Small intestine (tissue), 7 donors: Measurements from ENCODE around the gene DCLK1. TPM values are rescaled to one million over a fixed set of nuclear protein-coding genes. Genes with fewer than 3 reads are reported as not detected.

Source experiments
- DNase-seq, 2 donors: peaks; one replicate each; pipeline versions ENCODE4 v3.0.0 to v3.0.0-alpha.2; 2013
- FAIRE-seq: peaks from 2 replicates; lab custom pipeline; 2012; peaks lifted over from hg19 to GRCh38; lab: Jason Lieb, UNC
- H3K27ac ChIP-seq, 3 donors: one replicate each; pipeline ENCODE4 v1.5.1; 2013; ENCODE audit warnings: low read length in 2 of 3, mild to moderate bottlenecking in 2 of 3, control low read depth in 1 of 3, inconsistent platforms in 1 of 3, low read depth in 1 of 3, moderate library complexity in 1 of 3
- H3K27me3 ChIP-seq, 3 donors: one replicate each; pipeline ENCODE4 v1.6.1; 2013; ENCODE audit warnings: low read length in 3 of 3, inconsistent platforms in 1 of 3; ENCODE audit not compliant: control insufficient read depth in 3 of 3, insufficient read depth in 3 of 3
- H3K36me3 ChIP-seq, 3 donors: one replicate each; pipeline ENCODE4 v1.6.1; 2013; ENCODE audit warnings: low read length in 3 of 3, inconsistent platforms in 1 of 3, low read depth in 1 of 3, mild to moderate bottlenecking in 1 of 3, moderate library complexity in 1 of 3; ENCODE audit not compliant: control insufficient read depth in 3 of 3, insufficient read depth in 2 of 3
- H3K4me1 ChIP-seq, 3 donors: one replicate each; pipeline ENCODE4 v1.6.1; 2013; ENCODE audit warnings: low read length in 2 of 3, inconsistent platforms in 1 of 3, low read depth in 1 of 3, mild to moderate bottlenecking in 1 of 3, moderate library complexity in 1 of 3; ENCODE audit not compliant: control insufficient read depth in 3 of 3, insufficient read depth in 2 of 3
- H3K4me3 ChIP-seq, 3 donors: one replicate each; pipeline ENCODE4 v1.5.1; 2013; ENCODE audit warnings: low read length in 3 of 3, control low read depth in 1 of 3, inconsistent platforms in 1 of 3, low read depth in 1 of 3, mild to moderate bottlenecking in 1 of 3, moderate library complexity in 1 of 3
- H3K9me3 ChIP-seq, 2 donors: one replicate each; pipeline ENCODE4 v1.6.1; 2013; ENCODE audit warnings: low read depth in 1 of 2, low read length in 1 of 2; ENCODE audit not compliant: control insufficient read depth in 2 of 2, insufficient read depth in 1 of 2
- WGBS, 3 donors: extraction: QIAGEN DNeasy Blood & Tissue Kit; methylation state at CpG; one replicate each; pipeline ENCODE4 v1.1.7; 2013; 5-methylcytosine and 5-hydroxymethylcytosine counted together
- polyA plus RNA-seq, 4 donors: library from polyadenylated mRNA; stranded (reverse) in 3 of 4; unstranded in 1 of 4; fragments of 200-250 nt in 3 of 4; fragments of 120-200 nt in 1 of 4; gene quantifications; one replicate each; pipeline versions ENCODE4 v1.2.1 to v1.2.3, GENCODE V29; 2013
- donor health status: healthy with polysubstance abuse.
- donor health status: control.
- donor health status: control.
- donor health status: Bipolar disorder and iron deficiency.
- donor health status: healthy.

Gene DCLK1
- polyA plus RNA-seq, 4 donors = 0.54 to 4.9 (median 0.95) TPM; not detected in 1

DNA sequence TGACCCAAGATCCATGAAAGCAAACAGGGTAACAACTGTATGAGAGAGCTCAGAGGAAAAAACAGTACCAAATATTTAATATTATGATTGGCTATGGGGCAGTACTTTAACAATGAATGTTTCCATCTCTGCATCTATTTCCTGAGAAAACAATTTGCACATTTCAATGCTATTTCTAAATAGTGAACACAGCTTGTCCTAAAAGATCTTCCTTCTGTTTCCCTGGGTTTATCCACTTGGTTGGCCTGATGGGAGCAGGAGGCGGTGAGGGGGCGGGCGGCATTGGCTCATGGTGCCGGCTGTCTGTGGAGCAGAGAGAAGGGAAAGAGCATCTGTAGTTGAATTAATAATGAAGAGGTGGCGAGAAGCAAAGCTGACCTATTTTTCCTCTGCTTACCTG is 291.4 kb downstream of the DCLK1 start:
- 94 to 95% (median 94%) methylated on average over 5 of the region's 5 CpGs for WGBS, 3 donors
- no peaks in the 10 kb centered on the region for H3K36me3 ChIP-seq
- DNase-seq = no peak
- no peaks in the 10 kb centered on the region for H3K27me3 ChIP-seq
- no peak for FAIRE-seq
- no peak overlapping the region for H3K27ac ChIP-seq
- H3K4me3 ChIP-seq = no peak overlapping the region
- H3K9me3 ChIP-seq = no peaks in the 10 kb centered on the region
- H3K4me1 ChIP-seq = no peaks in the 10 kb centered on the region

DNA sequence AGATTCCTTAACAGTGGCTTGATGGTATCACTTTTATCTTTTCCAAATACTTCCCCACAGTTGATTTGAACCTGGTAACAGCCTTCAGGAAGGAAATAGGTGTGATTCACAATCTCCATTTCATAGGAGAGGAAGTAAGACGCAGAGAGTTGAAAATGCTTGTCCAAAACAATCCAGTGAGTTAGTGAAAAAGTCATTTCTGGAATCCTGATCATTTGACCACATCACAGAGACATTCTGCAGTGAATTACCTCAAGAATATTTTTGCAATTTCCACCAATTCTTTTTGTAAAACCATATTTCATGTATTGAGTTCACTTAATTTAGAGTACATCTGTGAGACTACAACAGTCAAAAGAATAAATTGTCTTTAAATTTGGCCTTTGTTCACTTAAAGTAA is 292.8 kb downstream of the DCLK1 start:
- Histone ChIP-seq H3K27ac (no peak overlapping the region), H3K4me3 (no peak overlapping the region), H3K36me3 (no peaks in the 10 kb centered on the region), H3K27me3 (no peaks in the 10 kb centered on the region), H3K4me1 (no peaks in the 10 kb centered on the region), H3K9me3 (no peaks in the 10 kb centered on the region)
- FAIRE-seq (no peak), DNase-seq (no peak)
- WGBS, 3 donors = 44 to 71% (median 50%) methylated on average over 1 of the region's 1 CpG

DNA sequence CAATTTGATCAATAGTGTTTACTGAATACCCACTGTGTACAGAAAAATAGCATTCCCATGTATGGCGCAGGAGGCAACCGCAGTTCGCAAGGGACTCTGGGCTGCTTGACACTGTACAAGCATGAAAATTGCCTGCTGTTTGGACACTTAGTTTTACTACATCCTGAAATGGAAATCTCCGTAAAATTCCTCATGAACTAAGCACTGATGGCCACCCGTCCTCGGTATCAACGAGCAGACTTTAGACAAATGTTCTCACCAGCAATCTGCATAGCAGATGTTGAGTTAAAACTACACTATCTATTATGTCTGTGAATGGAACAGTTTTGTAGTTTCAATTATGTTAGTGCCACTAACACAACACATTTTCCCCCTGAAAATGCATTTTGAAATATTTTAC is 294.7 kb downstream of the DCLK1 start:
- 75 to 87% (median 83%) methylated on average over 7 of the region's 7 CpGs for WGBS, 3 donors
- Histone ChIP-seq H3K27ac (no peak overlapping the region), H3K36me3 (no peaks in the 10 kb centered on the region), H3K27me3 (no peaks in the 10 kb centered on the region), H3K4me1 (no peaks in the 10 kb centered on the region), H3K4me3 (no peak overlapping the region), H3K9me3 (no peaks in the 10 kb centered on the region)
- no peak for FAIRE-seq
- DNase-seq = no peak

DNA sequence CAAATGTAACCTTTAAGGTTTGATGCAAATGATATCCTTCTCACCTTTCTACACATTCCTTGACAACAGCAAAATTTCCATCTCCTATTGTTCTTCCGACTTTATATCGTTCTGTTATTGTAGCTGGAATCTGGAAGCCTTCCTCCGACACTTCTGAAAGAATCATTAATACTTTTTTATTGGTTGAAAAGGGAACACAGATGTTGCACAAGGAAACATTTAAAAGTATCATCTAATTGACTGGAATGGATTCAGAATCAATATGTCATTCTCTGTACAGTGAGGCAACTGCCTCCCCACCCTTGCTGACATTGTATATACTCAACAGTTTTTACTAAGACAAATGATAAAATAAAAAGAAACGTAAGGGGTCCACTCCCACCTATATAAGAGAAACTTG is 295.2 kb downstream of the DCLK1 start:
- Histone ChIP-seq H3K27ac (no peak overlapping the region), H3K27me3 (no peaks in the 10 kb centered on the region), H3K4me1 (no peaks in the 10 kb centered on the region), H3K4me3 (no peak overlapping the region), H3K36me3 (no peaks in the 10 kb centered on the region), H3K9me3 (no peaks in the 10 kb centered on the region)
- WGBS, 3 donors = 86 to 88% (median 87%) methylated on average over 4 of the region's 4 CpGs
- DNase-seq (no peak), FAIRE-seq (no peak)

DNA sequence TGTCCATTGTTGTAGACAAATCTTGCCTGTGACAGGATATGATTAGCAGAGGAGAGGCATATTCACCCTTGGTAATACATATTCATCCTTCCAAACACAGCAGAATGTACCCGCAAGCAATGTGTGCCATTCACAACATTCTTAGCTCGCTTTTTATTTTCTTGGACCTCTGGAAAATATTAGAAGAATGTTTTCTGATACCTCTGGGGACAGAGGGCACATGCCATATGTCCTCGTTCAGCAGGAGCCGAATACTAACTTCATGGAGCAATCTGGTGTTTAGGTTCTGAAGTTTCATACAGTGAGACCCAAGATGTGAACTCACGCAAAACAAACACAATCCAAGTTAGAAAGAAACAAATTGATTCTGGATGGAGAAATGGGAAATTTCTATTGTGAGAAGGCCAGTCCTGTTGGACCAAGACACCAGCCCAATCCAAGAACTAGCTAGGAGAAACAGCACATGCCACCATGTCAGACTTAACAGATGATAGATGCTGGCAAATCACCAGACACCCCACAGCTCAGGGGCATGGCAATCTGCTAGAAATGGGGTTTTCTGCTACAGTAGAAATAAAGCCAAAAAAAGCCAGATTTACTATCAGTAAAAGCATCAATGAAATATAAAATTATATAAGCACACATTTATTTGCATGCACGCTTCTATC is 297.4 kb downstream of the DCLK1 start:
- H3K27ac ChIP-seq = no peak overlapping the region
- FAIRE-seq (no peak), DNase-seq (no peak)
- H3K4me1 ChIP-seq = no peaks in the 10 kb centered on the region
- no peaks in the 10 kb centered on the region for H3K36me3 ChIP-seq
- H3K27me3 ChIP-seq = no peaks in the 10 kb centered on the region
- no peaks in the 10 kb centered on the region for H3K9me3 ChIP-seq
- 85 to 90% (median 88%) methylated on average over 6 of the region's 6 CpGs for WGBS, 3 donors
- H3K4me3 ChIP-seq = no peak overlapping the region

DNA sequence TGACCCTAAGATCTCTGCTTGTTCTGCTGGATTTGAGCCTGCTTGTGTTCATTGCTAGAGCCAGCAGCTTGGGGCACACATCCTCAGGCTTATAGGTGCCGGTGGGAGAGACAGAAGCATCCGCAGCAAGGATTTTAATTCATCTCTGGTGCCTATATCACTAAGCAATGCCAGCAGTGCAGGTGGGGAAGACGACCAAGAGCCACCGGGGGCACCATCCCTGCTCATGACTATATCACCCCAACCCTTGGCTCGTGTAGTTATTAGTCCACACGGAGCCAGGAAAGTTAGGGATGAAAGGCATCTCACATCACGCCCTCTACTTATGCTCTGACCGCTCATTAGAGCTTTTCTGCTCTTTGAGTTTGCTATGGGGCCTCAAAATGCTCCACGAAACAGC is 298.2 kb downstream of the DCLK1 start:
- Histone ChIP-seq H3K4me3 (no peak overlapping the region), H3K27ac (no peak overlapping the region), H3K4me1 (no peaks in the 10 kb centered on the region), H3K27me3 (no peaks in the 10 kb centered on the region), H3K36me3 (no peaks in the 10 kb centered on the region), H3K9me3 (no peaks in the 10 kb centered on the region)
- DNase-seq (no peak), FAIRE-seq (no peak)
- WGBS, 3 donors = 81 to 85% (median 84%) methylated on average over 9 of the region's 9 CpGs

DNA sequence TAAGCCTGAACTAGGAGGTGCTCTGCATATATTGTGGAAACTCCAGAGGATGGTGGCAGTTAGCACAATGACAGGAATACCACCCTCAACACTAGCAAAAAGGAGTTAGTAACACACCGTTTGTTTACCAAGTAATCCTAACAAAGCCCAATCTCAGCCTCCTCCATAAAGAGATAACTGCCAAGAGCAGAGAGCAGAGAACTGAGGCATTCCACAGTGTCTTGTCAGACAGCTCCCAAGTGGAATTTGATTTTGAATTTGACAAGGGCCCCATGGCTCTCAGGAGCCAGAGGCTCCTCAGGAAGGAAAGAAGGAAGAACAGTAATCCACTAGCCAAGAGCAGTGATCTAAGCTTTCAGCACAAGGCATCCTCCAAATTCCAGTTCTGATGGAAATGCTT is 298.6 kb downstream of the DCLK1 start:
- Histone ChIP-seq H3K27me3 (no peaks in the 10 kb centered on the region), H3K27ac (no peak overlapping the region), H3K9me3 (no peaks in the 10 kb centered on the region), H3K36me3 (no peaks in the 10 kb centered on the region), H3K4me1 (no peaks in the 10 kb centered on the region), H3K4me3 (no peak overlapping the region)
- FAIRE-seq (no peak), DNase-seq (no peak)
- 25 to 61% (median 40%) methylated on average over 1 of the region's 1 CpG for WGBS, 3 donors

DNA sequence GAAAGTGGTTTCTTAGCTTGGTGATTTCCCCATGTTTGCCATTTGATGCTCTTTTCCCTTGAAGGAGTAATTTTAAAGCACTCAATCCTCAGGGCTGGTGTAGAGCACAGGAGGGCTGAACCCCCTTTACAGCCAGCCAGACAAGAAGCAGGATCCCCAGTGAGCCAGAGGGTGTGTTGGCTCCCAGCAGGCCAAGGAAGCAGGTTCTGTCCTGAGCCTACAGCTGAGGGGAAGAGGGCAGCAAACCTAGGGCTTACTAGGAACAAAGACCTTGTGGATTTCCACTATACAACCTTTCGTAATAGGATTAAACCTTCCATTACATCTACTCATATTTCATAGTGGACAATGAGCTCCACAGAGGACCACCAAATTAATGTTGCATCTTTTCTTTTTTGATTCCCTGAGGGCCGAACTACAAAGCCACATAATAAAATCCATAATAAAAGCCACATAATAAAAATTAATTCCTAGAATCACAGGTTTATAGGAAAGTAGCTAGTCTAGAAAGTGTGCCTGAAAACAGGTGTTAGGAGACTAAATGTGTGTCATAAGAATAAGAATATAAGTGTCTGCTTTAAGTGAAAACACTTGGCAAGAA is 300.2 kb downstream of the DCLK1 start:
- no peak for DNase-seq
- Histone ChIP-seq H3K36me3 (no peaks in the 10 kb centered on the region), H3K9me3 (no peaks in the 10 kb centered on the region), H3K27me3 (no peaks in the 10 kb centered on the region), H3K27ac (no peak overlapping the region), H3K4me1 (no peaks in the 10 kb centered on the region), H3K4me3 (no peak overlapping the region)
- WGBS, 3 donors = 76 to 92% (median 84%) methylated on average over 2 of the region's 2 CpGs
- FAIRE-seq = no peak
